PC-9 (cell line): Measurements from ENCODE around the gene CENPA. TPM values are rescaled to one million over a fixed set of nuclear protein-coding genes. Genes with fewer than 3 reads are reported as not detected.

Experiments
- BruUV-seq: library from RNA; stranded (reverse); fragments of 400-500 nt; replicated peaks from 2 replicates; lab custom pipeline; 2021; lab: Mats Ljungman, UMichigan
- CTCF ChIA-PET: fragments of 300-600 bp; sonication (Branson Sonifier 250); formaldehyde crosslinking; loops from one replicate; lab custom pipeline; 2022; ENCODE audit warnings: antibody characterized with exemption; lab: Charles Lee
- POLR2A ChIA-PET: fragments of 300-600 bp; sonication (Branson Sonifier 250); formaldehyde crosslinking; loops from one replicate; lab custom pipeline; 2022; ENCODE audit warnings: antibody characterized with exemption; ENCODE audit not compliant: unreplicated experiment; lab: Charles Lee
- DNase-seq, 2 experiments: peaks; one replicate each; pipeline versions ENCODE4 v3.0.0 to v3.0.0-alpha.2; 2015 to 2022; ENCODE audit warnings: mixed read lengths in 1 of 2
- H2AFZ ChIP-seq: fragments of 200-600 bp; sonication (generic); 2 replicates; pipeline ENCODE4 v1.8.1; 2017; ENCODE audit warnings: antibody characterized with exemption
- H3F3A ChIP-seq: fragments of 200-600 bp; sonication (generic); 2 replicates; pipeline ENCODE4 v1.8.1; 2017; ENCODE audit warnings: antibody characterized with exemption, mild to moderate bottlenecking, low read depth; ENCODE audit not compliant: insufficient read depth
- H3K27ac ChIP-seq: fragments of 200-600 bp; sonication (generic); 2 replicates; pipeline ENCODE4 v1.6.1; 2016; ENCODE audit warnings: mixed run types
- H3K27me3 ChIP-seq: fragments of 200-600 bp; sonication (generic); 2 replicates; pipeline ENCODE4 v1.6.1; 2016; ENCODE audit warnings: low read depth, mixed run types; ENCODE audit not compliant: insufficient read depth
- H3K36me3 ChIP-seq: fragments of 200-600 bp; sonication (generic); 2 replicates; pipeline ENCODE4 v1.6.1; 2016; ENCODE audit warnings: low read depth, mixed run types
- H3K4me1 ChIP-seq: fragments of 200-600 bp; sonication (generic); replicated peaks from 2 replicates; pipeline ENCODE4 v1.6.1; 2016; ENCODE audit warnings: mixed run types; ENCODE audit not compliant: insufficient read depth
- H3K4me2 ChIP-seq: fragments of 200-600 bp; sonication (generic); 2 replicates; pipeline ENCODE4 v1.6.1; 2017; ENCODE audit warnings: mixed run types
- H3K4me3 ChIP-seq: fragments of 200-600 bp; sonication (generic); 2 replicates; pipeline ENCODE4 v1.6.1; 2016; ENCODE audit warnings: mixed run types
- H3K79me2 ChIP-seq: fragments of 200-600 bp; sonication (generic); 2 replicates; pipeline ENCODE4 v1.6.1; 2017; ENCODE audit warnings: low read depth, mixed run types
- H3K9me2 ChIP-seq: fragments of 200-600 bp; sonication (generic); 2 replicates; pipeline ENCODE4 v1.8.1; 2017; ENCODE audit warnings: mild to moderate bottlenecking; ENCODE audit not compliant: insufficient read depth
- H3K9me3 ChIP-seq: fragments of 200-600 bp; sonication (generic); 2 replicates; pipeline ENCODE4 v1.8.1; 2016; ENCODE audit warnings: low read depth; ENCODE audit not compliant: insufficient read depth
- H4K20me1 ChIP-seq: fragments of 200-600 bp; sonication (generic); 2 replicates; pipeline ENCODE4 v1.8.1; 2017; ENCODE audit not compliant: insufficient read depth
- EZH2 ChIP-seq: fragments of 200-600 bp; sonication (generic); IDR thresholded peaks from 2 replicates; pipeline ENCODE4 v1.8.0; 2017; ENCODE audit warnings: antibody characterized with exemption, low read depth
- intact Hi-C: fragments of 100-400 bp; cut with micrococcal nuclease; formaldehyde crosslinking; loops from one replicate; pipeline ENCODE4 v1.10.0; 2022; ENCODE audit not compliant: unreplicated experiment
- total RNA-seq: library from RNA; stranded (reverse); gene quantifications from 2 replicates; pipeline ENCODE4 v1.2.3, GENCODE V29; 2021
- TF ChIP-seq, protein P1 (sequence below): fragments of 200-600 bp; sonication (generic); conservative IDR thresholded peaks from 2 replicates; pipeline ENCODE4 v1.6.1; 2017; ENCODE audit warnings: mixed run types, antibody characterized with exemption, mild to moderate bottlenecking, moderate library complexity

CENPA gene
- total RNA-seq, 1 experiment from 2014 or later: 48.8 TPM

GRCh38 chr2:26818255-26818654 is 32.4 kb downstream of the CENPA start:
- intact Hi-C loops: no loop called here
- no peak overlapping the region for H2AFZ ChIP-seq
- H3K4me3 ChIP-seq: no peak overlapping the region
- H3K79me2 ChIP-seq: no peaks in the 10 kb centered on the region
- no peak overlapping the region for H3K4me2 ChIP-seq
- no peaks in the 10 kb centered on the region for H4K20me1 ChIP-seq
- no peak for DNase-seq
- no TSS peak for BruUV-seq
- no peaks in the 10 kb centered on the region; the same call in 1 of the 2 replicates for H3K27me3 ChIP-seq
- ChIA-PET POLR2A (no interaction called here), CTCF (no interaction called here)
- no peaks in the 10 kb centered on the region for H3F3A ChIP-seq
- TF ChIP-seq EZH2: no peak
- TF ChIP-seq, protein P1, sequence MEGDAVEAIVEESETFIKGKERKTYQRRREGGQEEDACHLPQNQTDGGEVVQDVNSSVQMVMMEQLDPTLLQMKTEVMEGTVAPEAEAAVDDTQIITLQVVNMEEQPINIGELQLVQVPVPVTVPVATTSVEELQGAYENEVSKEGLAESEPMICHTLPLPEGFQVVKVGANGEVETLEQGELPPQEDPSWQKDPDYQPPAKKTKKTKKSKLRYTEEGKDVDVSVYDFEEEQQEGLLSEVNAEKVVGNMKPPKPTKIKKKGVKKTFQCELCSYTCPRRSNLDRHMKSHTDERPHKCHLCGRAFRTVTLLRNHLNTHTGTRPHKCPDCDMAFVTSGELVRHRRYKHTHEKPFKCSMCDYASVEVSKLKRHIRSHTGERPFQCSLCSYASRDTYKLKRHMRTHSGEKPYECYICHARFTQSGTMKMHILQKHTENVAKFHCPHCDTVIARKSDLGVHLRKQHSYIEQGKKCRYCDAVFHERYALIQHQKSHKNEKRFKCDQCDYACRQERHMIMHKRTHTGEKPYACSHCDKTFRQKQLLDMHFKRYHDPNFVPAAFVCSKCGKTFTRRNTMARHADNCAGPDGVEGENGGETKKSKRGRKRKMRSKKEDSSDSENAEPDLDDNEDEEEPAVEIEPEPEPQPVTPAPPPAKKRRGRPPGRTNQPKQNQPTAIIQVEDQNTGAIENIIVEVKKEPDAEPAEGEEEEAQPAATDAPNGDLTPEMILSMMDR: no peak
- no peak overlapping the region for H3K27ac ChIP-seq
- no peaks in the 10 kb centered on the region for H3K9me2 ChIP-seq
- no peaks in the 10 kb centered on the region for H3K9me3 ChIP-seq
- no peaks in the 10 kb centered on the region for H3K36me3 ChIP-seq
- no peaks in the 10 kb centered on the region for H3K4me1 ChIP-seq

DNA sequence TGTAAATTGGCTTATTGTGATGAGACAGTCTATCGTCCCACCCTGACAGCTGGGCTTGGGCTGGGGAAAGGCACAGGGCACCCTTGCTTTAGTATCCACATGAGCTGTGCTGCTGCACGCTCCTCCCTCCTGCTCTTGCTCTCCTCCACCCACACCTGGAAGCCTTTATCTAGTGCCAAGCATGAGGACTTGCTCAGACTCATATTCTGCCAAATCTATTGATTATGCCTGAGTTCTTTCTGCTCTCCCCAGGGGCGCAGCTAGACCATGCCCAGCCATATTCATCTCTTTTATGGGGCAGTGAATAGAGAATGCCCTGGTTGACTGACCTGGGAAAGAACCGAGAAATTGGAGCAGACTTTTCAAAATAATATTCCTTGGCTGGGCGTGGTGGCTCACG is 33.1 kb downstream of the CENPA start:
- DNase-seq: no peak
- Histone ChIP-seq H3K4me3 (no peak overlapping the region), H3K9me3 (no peaks in the 10 kb centered on the region), H3K4me2 (no peak overlapping the region), H3K27me3 (no peaks in the 10 kb centered on the region; the same call in 1 of the 2 replicates), H4K20me1 (no peaks in the 10 kb centered on the region), H3K79me2 (no peaks in the 10 kb centered on the region), H3K27ac (no peak overlapping the region), H3K9me2 (no peaks in the 10 kb centered on the region), H3F3A (no peaks in the 10 kb centered on the region), H2AFZ (no peak overlapping the region), H3K4me1 (no peaks in the 10 kb centered on the region), H3K36me3 (no peaks in the 10 kb centered on the region)
- BruUV-seq: no TSS peak
- intact Hi-C loops: no loop called here
- TF ChIP-seq, protein P1: no peak
- TF ChIP-seq EZH2: no peak
- CTCF ChIA-PET: interaction anchor here (0.5 kb wide), 1 partner anchor 285 kb away, joined by 3 read pairs; no protein-coding TSS in a partner anchor
- POLR2A ChIA-PET: interaction anchor here (0.6 kb wide), 1 partner anchor 276 kb away, joined by 3 read pairs; no protein-coding TSS in a partner anchor

- ChIA-PET POLR2A (no interaction called here), CTCF (no interaction called here)
- BruUV-seq: no TSS peak
- Histone ChIP-seq H3K27me3 (no peaks in the 10 kb centered on the region; the same call in 1 of the 2 replicates), H3K79me2 (no peaks in the 10 kb centered on the region), H3K4me1 (no peaks in the 10 kb centered on the region), H4K20me1 (no peaks in the 10 kb centered on the region), H3F3A (no peaks in the 10 kb centered on the region), H2AFZ (no peak overlapping the region), H3K4me3 (no peak overlapping the region), H3K4me2 (no peak overlapping the region), H3K36me3 (no peaks in the 10 kb centered on the region), H3K27ac (no peak overlapping the region), H3K9me3 (no peaks in the 10 kb centered on the region), H3K9me2 (no peaks in the 10 kb centered on the region)
- TF ChIP-seq, protein P1: no peak
- TF ChIP-seq EZH2: no peak
- intact Hi-C loops: no loop called here
- DNase-seq: no peak
These were observed 35.1 kb downstream of the CENPA start for GRCh38 chr2:26820932-26821331.
